Measurements from ENCODE around the gene VAV2.

DNA sequence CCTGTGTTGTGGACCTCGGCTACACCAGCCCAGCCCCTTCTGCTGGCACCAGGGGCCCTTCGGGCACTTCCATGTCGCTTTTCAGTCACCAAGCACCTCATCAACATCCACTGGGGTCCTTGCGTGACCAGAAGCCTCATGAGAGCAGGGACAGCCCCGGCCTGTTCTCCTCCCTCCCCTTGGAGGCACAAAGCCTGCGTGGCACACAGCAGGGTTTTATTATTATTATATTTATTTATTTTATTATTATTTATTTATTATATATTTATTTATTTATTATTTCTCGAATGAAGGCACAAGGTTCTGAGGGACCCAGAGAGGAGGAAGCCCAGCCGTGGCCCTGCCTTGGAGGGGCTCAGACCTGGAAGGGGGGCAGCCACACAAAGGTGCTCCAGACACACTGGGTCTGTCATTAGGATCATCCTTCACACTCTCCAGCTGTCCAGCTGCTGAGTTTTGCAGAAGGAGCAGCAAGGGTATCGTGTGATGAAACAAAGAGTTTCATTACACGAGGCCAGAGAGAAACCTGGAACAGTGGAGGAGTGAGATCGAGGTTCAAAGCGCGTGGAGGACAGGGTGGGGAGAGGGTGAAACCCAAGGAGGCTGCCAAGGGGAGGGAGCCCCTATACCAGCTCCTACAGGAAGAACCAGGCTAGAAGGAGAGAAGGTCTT is 5.2 kb downstream of the VAV2 start:
- no peak for TF ChIP-seq CTCF (IDR thresholded peaks at IDR 0.05)
- no peak for TF ChIP-seq REST (IDR thresholded peaks at IDR 0.05; ENCODE audit: insufficient read depth in 1 of 2, low read depth in 2 of 2, low read length in 1 of 2)
- no peak for TF ChIP-seq SIN3A (IDR thresholded peaks at IDR 0.05; ENCODE audit: borderline replicate concordance, insufficient read depth, low read depth, low read length)
